Stimulated activated CD4-positive, alpha-beta T cell treated with anti-CD3 and anti-CD28 coated beads, Interleukin-4, amount 100 ng/mL, for 4 hours (primary cell): Measurements from ENCODE around the gene PSTK.

ENCODE experiments used
- DNase-seq, 2 experiments: peaks; one replicate each; pipeline ENCODE4 v3.0.0-alpha.2; 2020

PSTK gene

GRCh38 chr10:122993797-122994336 is 13.7 kb downstream of the PSTK start:
- DNase-seq = no peak

- no peak for DNase-seq
Measured at GRCh38 chr10:122995936-122996335, 15.7 kb downstream of the PSTK start.

GRCh38 chr10:122997864-122998263 is 17.7 kb downstream of the PSTK start:
- DNase-seq = no peak

GRCh38 chr10:122998360-122998917 is 18.2 kb downstream of the PSTK start:
- DNase-seq = no peak

- DNase-seq = no peak
Measured at GRCh38 chr10:122998934-122999333, 18.7 kb downstream of the PSTK start.

- no peak for DNase-seq
Measured at GRCh38 chr10:122999347-122999746, 19.1 kb downstream of the PSTK start.

GRCh38 chr10:123000155-123000554 is 20.0 kb downstream of the PSTK start:
- DNase-seq = no peak

GRCh38 chr10:123001370-123001769 is 21.2 kb downstream of the PSTK start:
- no peak for DNase-seq

GRCh38 chr10:123004298-123004697 is 24.1 kb downstream of the PSTK start:
- no peak for DNase-seq

GRCh38 chr10:123007558-123008354 is 27.6 kb downstream of the PSTK start:
- peak; percentile 21 to 43 for DNase-seq

GRCh38 chr10:123008355-123009104 is 28.3 kb downstream of the PSTK start, which contains the start of the genes ACADSB and IKZF5:
Gene ACADSB (plus strand): TSS chr10:123009006. CDS start chr10:123009030, 24 bp downstream.
Gene IKZF5 (minus strand): TSS chr10:123008795. CDS start chr10:122998625, 10,170 bp downstream.
- DNase-seq = peak; percentile 90 to 97

GRCh38 chr10:123009105-123009820 is 29.1 kb downstream of the PSTK start:
- DNase-seq = peak; percentile 3 to 22

GRCh38 chr10:123011987-123012386 is 31.8 kb downstream of the PSTK start:
- no peak for DNase-seq

- no peak for DNase-seq
Measured at GRCh38 chr10:123013456-123014419, 33.5 kb downstream of the PSTK start.

- DNase-seq = no peak
Measured at GRCh38 chr10:123014772-123015171, 34.6 kb downstream of the PSTK start.

- DNase-seq = no peak
Measured at GRCh38 chr10:123016228-123016627, 36.0 kb downstream of the PSTK start.

- no peak for DNase-seq
Measured at GRCh38 chr10:123017421-123018165, 37.4 kb downstream of the PSTK start.

GRCh38 chr10:123018531-123018930 is 38.3 kb downstream of the PSTK start:
- no peak for DNase-seq

GRCh38 chr10:123019264-123019663 is 39.1 kb downstream of the PSTK start:
- DNase-seq = no peak

GRCh38 chr10:123019941-123020703 is 39.9 kb downstream of the PSTK start:
- no peak for DNase-seq
